ENCODE data around the gene CORO7.

Gene CORO7

DNA sequence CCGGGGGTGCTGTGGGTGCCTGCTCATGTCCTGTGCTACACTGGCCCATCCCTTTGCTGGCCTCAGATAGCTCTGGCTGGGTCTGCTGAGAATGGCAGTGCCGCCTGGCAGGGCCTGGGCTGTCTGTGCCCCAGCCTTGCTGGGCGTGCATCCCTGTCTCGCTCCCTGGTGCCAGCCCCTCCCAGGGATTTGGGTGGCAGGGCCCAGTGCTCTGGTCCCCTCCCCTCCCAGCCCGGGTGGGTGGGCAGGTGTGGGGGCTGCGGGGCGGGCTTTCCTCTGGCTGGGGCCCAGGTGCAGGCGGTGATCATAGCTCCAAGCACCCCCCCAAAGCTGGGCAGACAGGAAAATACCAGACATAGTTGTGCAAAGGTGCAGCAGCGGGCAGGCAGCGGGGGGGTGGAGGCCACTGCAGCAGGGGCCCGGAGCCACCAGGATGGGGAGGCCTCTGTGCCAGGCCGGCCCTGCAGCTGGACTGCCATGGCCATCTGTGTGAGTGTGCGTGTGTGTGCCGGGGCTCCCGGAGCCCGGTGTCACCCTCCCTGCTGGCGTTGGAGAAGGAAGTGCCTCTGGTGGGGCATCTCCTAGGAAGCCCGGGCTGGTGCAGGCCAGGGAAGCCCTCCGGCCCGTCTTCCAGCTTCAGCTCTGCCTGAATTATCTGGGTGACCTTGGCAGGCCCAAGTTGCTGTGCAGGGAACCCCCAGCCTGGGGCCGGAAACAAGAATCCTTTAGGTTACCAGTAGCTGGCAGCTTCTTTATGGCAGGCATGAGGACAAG, 93.1 kb downstream of the CORO7 start:
- DNase-seq (ENCODE audit: low spot score): no peak
- FAIRE-seq: no peak

DNA sequence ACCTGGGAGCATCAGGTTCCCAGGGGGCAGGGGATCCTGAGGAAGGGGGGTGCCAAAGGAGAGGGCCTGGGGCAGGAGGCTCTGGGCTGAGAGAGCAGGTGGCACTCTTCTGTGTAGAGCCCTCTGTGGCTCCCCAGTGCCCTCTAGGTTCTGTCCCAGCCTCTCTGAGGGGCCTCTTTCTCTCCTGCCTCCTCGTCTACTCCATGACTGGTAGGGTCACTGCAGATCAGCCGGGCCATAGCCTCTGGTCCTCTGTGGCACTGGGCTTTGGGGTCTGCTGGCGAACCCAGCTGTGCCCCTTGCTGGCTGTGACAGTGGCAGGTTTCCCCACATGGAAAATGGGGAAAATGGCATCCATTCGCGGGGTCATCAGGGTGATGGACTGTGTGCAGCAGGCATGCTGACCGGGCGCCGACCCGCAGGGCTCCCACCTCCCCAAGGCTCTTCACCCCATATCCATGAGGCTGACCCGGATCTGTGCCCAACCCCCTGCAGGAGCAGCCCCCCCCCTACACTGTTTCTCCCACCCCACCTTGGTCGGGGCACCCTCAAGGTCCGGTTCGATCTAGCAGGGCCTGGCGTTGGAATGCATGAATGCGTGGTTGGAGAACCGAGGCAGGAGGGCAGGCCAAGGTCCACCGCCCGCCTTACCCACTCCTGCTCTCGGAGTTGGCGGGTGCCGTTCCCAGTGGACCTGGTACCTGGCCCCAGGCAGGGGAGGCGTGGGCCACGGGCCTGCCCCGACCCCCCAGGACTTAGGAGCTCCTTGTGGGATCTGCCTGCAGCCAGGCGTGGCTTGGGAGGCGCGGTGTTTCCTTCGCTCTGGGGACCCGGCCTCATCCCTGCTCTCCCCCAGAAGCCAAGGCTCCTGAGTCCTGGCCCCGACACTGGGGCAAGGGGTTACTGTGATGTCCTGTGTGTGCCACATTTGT, 94.0 kb downstream of the CORO7 start:
- DNase-seq (ENCODE audit: low spot score) (no peak), FAIRE-seq (no peak)

DNA sequence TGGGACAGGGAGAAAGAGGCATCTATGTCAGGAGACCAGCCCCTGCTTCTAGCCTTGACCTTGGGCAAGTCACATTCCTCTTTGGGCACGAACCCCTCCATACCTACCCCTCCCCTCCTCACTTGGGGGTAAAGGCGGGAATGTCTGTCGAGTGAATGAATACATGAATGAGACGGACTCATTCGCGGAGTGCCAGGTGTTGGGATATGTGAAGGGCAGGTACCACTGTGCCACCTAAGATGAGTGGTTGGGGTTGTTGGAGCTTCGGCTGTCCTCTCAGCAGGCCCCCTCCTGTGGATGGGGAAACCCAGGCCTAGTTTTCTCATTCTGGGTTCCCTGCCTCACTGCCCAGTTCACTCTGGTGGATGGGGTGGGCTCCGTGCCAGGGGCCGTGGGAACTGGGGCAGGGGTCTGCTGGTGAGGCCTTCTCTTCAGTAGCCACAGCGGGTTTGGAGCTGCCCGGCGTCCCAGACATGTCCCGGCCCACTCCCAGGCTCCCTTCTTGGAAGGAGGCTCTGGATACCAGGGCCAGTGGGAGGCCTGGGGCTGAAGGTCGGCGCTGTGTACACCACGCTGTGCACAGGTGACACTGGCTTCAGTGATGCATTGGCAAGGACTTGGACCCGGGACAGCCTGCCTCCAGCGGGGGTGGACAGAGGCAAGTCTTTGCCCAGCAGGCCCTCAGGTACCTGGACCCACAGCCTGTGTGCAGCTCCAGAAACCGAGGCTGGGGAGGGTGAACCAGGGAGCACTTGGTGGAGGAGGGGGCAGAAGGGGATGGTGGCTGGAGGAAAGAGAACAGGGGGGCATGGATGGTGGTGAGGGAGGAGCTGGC, 94.9 kb downstream of the CORO7 start:
- DNase-seq (ENCODE audit: low spot score): no peak
- no peak for FAIRE-seq

DNA sequence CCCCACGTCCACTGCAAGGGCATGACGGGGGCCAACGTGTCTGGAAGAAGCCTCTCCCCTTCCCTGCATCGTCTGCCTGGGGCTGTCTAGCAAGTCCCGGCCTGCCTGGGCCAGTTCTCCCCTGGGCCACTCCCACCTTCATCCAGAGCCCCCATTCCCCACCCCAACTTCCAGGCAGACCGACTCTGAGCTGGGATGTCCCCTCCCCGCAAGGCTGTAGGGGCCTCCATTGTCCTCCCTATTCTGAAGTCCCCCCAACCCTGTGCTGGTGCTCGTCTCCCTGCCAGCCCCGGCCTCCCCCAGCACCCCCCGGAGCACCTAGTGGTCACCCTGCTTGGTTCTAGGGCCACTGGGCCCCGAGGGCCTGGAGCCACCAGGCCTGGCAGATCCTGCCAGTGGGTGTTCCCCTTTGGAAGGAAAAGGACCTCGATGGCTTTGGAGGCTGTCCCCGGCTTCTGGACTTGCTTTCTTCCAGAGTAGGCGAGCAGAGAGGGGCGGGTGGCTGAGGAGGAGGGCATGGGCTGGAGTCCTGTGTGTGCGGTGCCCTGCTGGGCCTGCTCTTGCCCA, 95.7 kb downstream of the CORO7 start:
- no peak for FAIRE-seq

DNA sequence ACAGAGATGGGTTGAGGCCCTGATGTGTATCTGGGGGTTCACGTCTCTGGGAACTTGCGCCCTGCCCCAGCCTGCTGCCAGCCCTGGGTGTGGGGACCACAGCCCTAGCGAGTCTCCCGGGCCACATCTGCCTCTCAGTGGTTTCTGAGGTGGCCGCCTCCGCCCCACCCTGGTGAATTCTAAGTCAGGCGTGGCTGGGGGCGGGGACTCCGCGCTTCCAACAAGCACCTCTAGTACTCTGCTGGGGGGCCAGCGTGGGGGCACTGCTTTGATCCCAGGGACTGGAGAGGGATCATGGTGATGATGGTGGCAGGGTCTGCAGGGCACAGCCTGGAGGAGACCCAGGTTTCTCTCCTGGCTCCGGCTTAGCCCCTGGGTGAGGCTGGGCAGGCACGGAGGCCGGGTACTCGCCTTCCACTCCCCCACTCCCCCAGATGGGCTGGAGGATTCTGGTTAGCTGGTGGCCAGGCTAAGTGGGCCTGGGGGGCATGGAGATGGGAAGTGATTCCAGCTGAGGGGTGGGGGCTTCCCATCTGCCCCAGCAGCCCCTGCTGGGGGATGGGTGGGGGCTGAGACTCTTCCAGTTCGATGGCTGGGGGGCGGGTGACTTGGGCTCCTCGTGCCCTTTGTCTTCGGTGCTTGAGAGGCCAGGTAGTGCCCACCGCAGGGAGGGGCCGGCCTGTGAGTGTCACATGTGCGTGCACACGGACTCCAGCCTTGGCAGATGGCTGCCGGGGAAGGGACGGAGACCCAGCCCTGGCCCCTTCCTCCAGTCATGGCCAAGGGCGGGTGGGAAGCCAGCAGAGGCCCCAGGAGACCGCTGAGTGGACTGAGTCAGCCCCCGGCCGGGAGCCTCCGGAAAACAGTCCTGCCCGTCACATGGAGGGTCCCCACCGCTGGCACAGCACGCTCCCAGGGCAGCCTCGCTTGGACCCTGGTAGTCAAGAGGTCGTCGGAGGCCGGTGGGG, 96.7 kb downstream of the CORO7 start:
- FAIRE-seq: no peak
- DNase-seq (ENCODE audit: low spot score): no peak

More for the DNA sequence above, 95.7 kb downstream of the CORO7 start:
- no peak for DNase-seq (ENCODE audit: low spot score)

DNA sequence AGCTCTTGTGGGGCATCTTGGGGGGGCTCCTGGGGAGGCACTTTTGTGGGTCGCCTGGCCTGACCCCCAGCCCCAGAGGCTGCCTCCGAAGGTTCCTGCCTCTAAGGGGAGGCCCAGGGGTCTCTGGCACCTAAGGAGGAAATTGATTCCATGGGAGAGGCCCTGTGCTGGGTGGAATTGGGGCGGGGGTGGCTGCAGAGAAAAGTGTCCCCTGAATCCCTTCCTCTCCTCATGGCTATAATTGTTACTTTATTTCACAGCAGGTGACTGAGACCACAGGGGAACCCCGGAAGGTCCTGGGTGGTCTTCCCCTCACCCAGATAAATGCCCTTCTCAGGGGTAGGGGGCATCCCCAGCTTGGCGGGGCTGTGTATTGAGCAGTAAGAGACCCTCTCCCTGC, 97.4 kb downstream of the CORO7 start:
- no peak for DNase-seq (ENCODE audit: low spot score)
- FAIRE-seq: no peak

DNA sequence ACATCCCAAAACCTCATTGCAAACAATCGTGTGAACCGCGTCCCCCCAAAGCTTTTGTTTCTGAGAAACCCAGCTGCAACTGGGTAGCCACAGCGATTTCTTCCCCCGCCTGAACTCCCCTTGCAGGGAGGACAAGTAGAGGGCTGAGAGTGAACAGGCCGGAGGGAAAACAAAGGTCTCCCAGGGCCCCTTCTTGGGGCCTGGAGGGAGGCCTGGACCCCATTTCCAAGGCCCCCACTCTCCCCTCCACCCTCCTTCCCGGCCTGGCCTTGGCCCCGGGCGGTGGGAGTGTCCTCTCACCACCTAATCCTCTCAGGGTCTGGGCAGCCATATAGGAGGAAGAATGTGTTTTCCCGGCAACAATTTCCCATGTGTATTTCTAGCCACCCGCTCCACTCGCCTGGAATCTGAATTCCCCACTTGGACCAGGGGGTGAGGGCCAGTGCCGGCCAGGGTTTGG, 97.9 kb downstream of the CORO7 start:
- DNase-seq (ENCODE audit: low spot score): no peak
- no peak for FAIRE-seq

DNA sequence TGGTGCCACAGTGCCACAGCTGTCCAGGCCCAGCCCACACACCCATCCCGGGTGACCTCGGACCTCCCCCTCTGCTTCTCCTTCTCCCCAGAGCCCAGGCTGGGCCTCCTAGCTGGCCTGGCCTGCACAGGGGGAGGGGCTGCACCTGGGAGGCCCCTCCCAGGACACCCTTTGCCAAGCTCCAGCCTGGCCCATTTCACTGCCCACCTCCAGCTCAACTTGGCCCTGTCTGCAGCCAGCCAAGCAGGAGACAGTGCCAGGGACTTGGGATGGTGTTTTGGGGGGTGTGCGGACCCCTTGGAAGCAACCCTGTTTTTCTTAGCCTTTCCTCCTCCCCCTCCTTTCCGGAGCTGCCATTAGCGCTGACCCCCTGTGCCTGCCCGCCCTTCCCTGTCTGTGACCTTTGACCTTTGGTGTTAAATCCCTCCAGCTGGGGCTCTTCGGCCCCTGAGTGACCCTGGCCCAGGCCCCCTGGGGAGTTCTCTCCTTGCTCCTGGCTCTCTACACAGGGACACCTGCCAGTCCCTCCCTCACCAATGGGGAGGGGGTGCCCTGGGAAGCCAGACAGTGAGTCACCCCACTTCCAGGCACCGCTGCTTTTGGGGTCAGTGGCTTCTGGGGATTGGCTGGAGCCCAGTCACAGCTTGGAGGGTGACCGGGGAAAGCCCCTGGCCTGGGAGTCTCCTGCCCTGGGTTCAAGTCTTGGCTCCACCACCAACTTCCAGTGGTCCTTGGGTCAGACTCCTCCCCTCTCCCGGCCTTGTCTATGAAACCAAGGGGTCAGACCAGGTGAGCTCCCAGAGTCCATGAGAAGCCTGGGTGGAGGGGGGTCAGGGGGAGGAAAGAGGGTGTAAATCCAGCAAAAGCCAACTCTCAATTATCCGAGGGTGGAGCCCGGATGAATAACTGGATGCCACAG, 98.6 kb downstream of the CORO7 start:
- DNase-seq (ENCODE audit: low spot score): peak; percentile 57
- FAIRE-seq: no peak

DNA sequence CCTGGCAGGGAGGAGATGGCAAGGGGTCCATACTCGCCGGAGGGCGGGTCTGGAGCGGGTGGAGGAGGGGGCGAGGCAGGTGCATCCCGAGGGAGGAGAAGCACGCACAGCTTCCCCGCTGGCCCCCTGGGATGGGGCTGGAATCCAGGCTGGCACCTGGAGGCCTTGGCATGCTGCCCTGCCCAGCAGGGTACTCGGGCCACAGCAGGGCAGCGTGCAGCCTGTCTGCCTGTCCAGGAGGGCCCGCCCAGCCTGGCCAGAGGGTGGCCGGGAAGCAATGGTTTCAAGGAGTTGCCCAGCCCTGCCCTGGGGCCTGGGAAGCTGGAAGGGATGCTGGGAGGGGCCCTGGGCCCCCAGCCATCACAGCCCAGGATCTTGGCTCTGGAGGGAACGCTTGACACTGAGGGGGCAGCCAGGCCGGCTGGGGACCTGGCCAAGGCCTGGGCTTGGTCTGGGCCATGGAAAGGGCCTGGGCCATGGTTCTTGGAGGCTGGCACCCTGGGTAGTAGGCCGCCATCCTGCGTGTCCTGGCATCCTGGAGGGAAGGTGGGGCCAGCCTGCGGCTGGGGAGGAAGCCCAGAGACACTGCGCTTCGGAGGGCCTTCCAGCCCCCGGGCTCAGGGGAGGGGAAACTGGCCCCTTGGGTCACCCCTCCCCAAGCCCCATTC, 99.4 kb downstream of the CORO7 start:
- FAIRE-seq (peak; percentile 56), DNase-seq (ENCODE audit: low spot score) (peak; percentile 68)

DNA sequence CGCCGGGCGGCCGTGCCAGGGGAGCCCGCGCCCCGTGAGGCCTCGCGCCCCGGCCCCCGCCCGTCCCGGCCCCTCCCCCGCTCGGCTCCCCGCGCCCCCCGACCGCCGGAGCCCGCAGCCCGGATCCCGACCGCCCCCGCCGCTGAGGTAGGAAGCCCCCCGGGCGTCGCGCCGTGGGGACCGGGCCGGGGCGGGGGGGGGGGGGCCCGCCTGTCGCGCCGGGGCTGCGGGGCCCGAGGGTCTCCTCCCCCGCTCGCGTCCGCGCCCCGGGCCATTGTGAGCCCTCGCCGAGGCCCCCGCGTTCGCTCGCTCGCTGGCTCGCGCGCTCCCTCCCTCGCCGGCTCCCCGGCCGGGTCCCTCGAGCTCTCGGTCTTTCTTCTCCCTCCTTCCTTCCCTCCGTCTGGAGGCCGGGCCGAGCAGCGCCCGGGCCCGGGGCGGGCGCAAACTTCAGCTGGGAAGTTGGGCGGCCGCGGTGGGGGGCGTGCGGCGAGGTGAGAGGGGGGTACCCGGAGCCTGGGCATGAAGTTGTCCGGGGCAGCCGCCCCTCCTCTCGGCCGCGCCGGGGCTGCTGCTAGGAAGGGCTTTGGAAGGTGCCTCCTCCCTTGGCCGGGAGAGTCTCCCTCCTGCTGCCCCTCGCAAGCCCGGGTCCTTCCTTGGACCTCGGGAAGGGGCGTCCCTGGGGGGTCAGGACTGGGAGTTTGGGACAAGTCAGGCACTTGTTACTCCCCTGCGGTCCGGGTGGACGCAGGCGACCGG, 100.1 kb downstream of the CORO7 start:
- FAIRE-seq: no peak
- no peak for DNase-seq (ENCODE audit: low spot score)

DNA sequence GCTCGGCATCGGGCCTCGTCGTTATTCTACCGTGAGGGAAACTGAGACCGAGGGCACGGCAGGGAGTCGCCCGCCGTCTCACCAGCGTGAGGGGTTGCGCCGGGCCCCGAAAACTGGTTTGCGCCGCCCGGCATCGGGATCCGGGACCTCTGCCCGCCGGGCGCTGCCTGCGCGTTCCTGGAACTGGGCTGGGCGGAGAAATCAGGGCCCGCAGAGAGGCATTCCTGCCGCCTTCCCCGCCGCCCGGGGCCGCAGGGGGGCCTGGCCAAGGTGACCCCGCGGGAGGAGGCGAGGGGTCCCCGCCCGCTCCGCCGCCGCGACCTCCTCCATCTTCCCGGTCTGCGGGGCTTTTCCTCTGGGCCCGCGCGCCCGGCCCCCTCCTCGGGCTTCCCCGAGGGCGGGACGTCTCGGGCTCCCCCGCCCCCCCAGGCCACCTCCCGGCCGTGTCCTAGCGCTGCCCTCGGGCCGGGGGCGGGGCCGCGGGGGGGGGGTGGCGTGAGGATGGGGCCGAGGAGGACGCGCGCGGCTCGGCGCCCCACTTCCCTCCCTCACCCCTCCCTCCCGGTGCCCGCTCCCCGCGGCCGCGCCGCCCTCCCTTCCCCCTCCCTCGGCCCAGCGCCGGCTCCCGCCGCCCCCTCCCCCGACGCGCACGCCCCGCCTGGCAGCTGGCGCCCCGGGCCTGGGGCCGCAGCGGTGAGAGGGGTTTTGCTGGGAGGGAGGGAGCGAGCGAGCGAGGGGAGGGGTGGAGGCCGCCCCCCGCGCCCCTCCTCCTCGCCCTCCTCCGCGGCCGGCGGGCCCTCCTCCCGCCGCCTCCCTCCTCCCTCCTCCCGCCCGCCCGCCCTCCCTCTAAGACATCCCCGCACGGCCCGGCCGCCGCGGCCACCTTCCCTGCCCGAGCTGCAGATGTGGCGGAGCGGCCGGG, 100.9 kb downstream of the CORO7 start, which contains the start of gene GLIS2:
TSS of gene GLIS2 (plus strand) at position 882 of the 922 bp plus-strand sequence. CDS start 16,214 bp downstream, outside the sequence.
- FAIRE-seq (no peak), DNase-seq (ENCODE audit: low spot score) (peak; percentile 46)

DNA sequence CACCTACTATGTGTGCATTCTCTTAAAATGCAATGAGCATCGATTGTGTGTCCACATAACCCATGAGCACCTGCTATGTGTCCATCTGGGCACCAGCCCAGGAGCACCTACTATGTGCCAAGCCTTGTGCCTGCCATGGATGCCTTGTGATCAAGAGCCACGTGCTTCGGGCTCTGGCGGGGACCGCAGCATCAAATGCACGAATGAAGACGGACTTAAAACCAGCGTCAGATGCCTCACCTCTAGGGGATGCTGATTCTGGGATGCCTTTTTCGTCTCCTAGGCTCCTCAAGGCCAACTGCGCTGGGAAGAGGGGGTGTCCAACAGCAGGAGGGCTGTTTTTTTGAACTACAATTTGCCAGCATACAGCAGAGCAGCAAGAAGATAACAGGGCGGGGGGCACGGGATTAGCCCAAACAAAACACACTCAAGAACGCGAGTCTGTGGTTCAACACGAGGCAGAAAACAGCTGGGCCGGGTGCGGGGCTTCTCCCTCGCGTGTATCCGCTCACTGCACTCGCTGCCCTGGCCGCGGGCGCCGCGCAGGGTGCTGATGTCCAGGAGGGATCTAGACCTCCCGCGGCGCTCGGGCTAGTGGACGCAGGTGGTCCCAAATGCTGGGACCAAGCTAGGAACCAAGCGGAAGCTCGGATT, 101.7 kb downstream of the CORO7 start:
- peak; percentile 38 for DNase-seq (ENCODE audit: low spot score)
- no peak for FAIRE-seq

DNA sequence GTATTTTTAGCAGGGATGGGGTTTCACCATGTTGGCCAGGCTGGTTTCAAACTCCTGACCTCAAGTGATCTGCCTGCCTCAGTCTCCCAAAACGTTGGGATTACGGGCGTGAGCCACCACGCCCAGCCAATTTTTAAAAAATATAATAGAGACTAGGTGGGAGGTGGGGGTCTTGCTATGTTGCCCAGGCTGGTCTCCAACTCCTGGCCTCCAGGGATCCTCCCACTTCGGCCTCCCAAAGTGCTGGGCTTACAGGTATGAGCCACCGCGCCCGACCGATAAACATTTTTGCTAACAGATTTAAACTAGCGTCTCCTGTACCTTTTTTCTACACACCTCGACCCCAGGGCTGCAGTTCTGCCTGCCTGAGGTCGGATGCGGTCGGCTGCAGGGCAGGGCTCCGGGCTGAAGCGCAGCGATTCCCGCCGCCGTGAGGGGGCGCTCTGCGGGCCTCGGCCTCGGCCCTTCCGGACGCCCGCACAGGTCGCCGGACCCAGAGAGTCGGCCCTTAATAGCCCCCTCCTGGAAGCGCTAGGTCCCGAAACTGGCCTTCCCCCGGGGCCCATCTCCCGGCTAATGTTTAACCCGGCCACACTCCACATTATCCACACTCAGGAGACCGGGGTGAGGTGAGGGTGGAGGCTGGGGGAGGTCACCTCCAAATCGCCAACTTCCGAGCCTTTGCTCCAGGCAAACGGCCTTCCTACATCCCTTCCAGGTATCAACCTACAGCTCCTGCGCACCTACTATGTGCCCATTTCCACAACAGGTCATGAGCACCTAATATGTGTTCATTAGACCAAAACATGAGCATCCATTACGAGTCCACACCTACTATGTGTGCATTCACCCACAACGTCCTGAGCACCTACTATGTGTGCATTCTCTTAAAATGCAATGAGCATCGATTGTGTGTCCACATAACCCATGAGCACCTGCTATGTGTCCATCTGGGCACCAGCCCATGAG, 102.5 kb downstream of the CORO7 start:
- FAIRE-seq (peak; percentile 32), DNase-seq (ENCODE audit: low spot score) (peak; percentile 78)

DNA sequence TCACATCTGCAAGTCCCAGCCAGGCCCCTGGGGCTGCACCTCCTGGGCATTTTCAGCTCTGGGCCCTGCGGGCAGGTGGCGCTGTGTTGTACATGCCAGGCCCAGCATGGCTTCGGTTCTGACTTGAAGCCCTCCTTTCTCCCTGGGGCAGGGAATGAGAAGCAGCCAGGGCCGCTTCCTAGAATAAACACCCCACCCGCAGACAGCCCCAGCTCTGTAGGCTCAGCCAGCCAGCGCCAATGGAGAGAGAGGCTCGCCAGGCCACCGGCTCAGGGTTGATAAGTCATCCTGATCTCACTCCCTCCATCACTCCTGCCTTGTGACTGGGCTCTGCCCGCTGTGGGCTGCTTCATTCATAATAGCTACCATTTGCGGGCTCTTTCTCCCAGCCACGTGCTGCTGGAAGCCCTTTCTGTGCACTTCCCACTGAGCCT, 106.5 kb downstream of the CORO7 start:
- DNase-seq (ENCODE audit: low spot score) (peak; percentile 61), FAIRE-seq (no peak)

Data from RCC 7860 (cell line).